GM18519 (cell line): ENCODE data around the gene CASP2.
A peak's percentile ranks its signal among the peaks of the same experiment; 100 is the strongest.
"Not testable (repeated sequence)": the region's sequence is repeated elsewhere in the genome, so short reads cannot be mapped to it uniquely, and the experiment has no call there.

Source experiments
- ATAC-seq: cut with Tn5 transposase; IDR thresholded peaks from one replicate; pipeline ENCODE4 v1.9.1; 2021; ENCODE audit warnings: mild to moderate bottlenecking, moderate library complexity; ENCODE audit not compliant: unreplicated experiment, low FRiP score

Gene CASP2

DNA sequence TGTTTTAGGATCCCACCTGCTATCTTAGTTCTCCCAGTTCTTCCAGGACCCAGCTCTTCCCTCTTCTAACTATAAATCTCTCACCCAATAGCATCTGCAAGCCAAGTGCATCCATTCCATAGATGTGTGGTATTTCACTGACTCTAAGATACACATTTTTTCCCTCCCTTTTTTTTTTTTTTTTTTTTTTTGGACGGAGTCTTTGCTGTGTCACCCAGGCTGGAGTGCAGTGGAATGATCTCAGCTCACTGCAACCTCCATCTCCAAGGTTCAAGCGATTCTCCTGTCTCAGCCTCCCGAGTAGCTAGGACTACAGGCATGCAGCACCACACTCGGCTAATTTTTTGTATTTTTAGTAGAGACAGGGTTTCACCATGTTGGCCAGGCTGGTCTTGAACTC, 1.7 kb downstream of the CASP2 start:
- ATAC-seq: not testable (repeated sequence)

DNA sequence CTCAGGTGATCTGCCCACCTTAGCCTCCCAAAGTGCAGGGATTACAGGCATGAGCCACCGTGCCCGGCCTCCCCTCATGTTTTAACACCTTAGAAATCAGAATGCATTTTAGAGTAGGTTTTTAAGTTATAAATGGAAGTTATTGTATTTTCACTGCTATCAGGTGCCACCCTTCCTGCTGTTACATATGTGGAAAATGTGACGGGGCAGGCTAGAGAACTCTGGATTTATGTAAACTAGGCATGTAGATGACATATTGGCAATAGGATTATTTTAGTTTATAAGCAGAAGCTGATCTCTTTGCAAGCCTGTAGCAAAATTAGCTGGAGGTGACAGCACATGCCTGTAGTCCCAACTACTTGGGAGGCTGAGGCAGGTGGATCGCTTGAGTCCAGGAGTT, 2.1 kb downstream of the CASP2 start:
- no peak for ATAC-seq

DNA sequence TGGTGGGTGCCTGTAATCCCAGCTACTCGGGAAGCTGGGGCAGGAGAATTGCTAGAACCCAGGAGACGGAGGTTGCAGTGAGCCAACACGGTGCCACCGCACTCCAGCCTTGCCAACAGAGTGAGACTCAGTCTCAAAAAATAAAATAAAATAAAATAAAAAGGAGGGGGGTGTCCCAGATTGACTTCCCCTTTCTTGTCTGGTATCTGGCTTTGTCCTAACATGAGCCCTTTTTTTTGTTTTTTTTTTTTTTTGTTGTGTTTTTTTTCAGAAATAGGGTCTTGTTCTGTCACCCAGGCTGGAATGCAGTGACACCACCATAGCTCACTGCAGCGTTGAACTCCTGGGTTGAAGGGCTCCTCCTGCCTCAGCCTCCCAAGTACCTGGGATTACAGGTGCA, 4.7 kb downstream of the CASP2 start:
- no peak for ATAC-seq

DNA sequence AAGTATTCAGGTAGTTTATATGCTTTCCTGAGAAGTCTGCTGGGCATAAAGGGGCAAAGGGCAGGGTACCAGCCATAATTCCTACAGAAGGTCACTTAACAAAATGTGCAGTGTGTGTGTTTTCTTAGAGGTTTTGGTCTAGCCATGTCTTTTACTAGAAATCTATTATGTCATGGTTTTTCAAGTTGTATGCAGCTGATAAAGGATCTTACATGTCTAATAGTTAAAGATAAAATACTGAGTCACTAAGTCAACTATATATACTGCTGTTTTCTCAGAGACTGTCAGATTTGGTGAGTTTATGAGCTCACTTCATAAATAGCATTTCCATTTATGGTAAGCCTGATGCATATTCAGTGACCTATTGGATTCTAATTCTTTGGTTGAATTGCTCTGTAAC, 7.7 kb downstream of the CASP2 start:
- ATAC-seq: no peak

DNA sequence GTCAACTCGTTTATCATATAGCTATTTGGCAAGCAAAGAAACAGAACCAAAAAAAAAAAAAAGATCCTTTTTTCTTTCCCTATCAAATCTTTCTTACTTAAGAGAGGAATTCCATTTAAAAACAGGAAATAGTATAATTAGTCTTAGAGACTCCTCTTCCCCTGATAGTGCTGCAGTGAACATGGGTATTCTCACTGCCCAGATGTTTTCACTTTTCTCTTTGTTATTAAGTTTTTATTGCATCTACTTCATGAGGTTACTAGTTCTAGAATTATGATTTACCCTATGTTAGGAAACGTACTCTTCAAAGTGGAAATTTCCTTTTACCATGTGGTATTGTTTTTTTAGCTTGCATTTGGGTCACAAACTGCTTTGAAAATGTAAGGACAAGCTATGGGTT, 8.5 kb downstream of the CASP2 start:
- ATAC-seq: no peak

DNA sequence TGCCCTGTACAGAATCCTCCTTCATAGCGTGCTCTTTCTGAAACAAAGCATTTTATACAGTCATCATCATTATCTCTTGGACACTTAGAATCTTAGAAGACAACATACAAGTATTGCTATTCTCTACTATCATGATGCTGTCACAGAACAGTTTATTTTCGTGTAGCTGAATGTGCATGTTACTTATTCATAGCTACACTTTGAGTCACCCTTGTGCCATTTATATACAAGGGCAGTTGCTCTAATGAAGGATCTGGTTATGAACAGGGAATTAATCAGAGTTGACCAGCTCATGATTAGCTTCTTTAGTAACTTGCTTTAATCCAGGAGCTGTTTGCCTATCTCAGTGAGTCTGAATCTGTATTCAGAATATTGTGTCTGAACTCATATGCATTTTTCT, 11.2 kb downstream of the CASP2 start:
- ATAC-seq: no peak

DNA sequence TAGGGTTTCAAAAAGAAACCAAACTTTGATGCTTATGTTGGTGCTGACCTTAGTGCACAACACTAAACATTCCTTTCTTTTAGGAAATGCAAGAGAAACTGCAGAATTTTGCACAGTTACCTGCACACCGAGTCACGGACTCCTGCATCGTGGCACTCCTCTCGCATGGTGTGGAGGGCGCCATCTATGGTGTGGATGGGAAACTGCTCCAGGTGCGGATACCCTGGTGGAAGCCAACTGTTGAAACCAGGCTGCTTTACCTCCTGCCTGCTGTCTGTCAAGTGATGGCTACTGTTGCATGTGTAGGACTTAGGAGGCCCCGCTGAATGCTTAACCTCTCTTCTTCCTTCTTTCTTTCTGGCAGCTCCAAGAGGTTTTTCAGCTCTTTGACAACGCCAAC, 11.7 kb downstream of the CASP2 start:
- ATAC-seq: peak; percentile 47

DNA sequence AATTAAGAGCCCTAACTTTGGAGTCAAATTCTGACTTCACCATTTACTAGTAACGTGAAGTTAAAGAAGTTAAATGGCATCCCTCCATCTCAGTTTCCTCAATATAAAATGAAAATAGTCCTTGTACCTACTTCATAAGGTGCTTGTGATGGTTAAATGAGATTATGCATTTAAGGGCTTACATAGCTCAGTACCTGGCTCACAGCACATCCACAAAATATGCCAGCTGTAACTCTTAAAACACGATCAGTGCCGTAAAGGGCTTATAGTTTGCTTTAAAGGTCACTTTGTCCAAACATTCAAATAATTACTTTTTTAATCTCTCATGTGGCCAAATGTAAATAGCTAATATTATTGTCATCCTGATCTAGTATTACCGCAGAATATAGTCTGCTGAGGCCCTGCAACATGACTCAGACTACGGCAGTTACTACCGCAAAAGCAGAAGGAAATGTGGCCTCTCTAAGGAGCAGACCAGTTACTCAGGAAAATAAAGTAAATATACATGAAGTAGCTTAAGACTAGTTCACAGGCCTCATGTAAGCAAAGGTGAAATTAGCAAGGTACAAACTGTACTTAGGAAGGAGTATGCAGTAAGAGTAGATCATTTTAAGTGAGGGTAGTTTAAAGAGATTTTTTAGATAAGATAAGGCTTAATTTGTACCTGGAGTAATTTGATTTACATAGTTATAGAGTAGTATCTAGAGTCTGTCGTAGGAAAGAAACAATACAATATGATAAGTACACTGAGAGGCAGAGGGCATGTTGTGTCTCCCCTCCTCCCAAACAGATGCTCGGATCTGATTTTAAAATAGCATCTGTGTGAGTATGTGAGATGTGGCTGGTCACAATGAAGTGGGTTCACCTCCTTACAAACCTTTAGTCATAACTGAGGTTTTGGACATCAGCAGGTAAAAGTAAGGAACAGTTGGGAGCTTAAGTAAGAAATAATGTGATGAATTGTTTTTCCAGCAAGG, 13.1 kb downstream of the CASP2 start:
- no peak for ATAC-seq

DNA sequence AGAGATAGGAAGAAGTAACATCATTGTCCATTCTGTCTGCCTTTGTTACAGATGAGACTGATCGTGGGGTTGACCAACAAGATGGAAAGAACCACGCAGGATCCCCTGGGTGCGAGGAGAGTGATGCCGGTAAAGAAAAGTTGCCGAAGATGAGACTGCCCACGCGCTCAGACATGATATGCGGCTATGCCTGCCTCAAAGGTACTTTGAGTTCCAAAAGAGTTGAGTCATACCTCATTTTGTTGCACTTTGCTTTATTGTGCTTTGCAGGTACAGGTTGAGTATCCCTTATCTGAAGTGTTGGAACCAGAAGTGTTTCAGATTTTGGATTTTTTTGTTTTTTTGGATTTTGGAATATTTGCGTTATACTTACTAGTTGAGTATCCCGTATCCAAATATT, 15.6 kb downstream of the CASP2 start:
- no peak for ATAC-seq

DNA sequence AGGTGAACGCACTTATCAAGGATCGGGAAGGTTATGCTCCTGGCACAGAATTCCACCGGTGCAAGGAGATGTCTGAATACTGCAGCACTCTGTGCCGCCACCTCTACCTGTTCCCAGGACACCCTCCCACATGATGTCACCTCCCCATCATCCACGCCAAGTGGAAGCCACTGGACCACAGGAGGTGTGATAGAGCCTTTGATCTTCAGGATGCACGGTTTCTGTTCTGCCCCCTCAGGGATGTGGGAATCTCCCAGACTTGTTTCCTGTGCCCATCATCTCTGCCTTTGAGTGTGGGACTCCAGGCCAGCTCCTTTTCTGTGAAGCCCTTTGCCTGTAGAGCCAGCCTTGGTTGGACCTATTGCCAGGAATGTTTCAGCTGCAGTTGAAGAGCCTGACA, 16.8 kb downstream of the CASP2 start:
- no peak for ATAC-seq

DNA sequence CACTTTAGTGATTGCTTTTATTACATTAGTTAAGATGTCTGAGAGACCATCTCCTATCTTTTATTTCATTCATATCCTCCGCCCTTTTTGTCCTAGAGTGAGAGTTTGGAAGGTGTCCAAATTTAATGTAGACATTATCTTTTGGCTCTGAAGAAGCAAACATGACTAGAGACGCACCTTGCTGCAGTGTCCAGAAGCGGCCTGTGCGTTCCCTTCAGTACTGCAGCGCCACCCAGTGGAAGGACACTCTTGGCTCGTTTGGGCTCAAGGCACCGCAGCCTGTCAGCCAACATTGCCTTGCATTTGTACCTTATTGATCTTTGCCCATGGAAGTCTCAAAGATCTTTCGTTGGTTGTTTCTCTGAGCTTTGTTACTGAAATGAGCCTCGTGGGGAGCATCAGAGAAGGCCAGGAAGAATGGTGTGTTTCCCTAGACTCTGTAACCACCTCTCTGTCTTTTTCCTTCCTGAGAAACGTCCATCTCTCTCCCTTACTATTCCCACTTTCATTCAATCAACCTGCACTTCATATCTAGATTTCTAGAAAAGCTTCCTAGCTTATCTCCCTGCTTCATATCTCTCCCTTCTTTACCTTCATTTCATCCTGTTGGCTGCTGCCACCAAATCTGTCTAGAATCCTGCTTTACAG, 17.4 kb downstream of the CASP2 start:
- ATAC-seq: no peak

DNA sequence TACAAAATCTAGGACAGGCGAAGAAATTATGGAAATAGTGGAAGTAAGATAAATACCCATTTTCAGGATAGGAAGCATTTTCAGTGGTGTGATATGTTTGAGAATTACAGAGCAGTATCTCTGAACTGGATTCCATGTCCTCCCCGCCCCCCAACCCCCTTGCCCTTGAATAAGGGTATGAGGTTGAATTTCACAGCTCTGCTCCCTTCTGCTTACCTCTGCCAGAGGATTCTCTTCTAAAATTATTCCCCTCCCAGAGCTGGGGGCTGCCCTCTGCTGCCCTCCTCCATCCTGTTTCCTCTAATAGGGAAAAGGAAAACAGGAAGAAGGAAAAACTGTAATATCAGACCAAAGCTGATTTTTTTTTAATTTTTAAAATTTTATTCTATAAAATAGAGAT, 20.5 kb downstream of the CASP2 start:
- no peak for ATAC-seq

DNA sequence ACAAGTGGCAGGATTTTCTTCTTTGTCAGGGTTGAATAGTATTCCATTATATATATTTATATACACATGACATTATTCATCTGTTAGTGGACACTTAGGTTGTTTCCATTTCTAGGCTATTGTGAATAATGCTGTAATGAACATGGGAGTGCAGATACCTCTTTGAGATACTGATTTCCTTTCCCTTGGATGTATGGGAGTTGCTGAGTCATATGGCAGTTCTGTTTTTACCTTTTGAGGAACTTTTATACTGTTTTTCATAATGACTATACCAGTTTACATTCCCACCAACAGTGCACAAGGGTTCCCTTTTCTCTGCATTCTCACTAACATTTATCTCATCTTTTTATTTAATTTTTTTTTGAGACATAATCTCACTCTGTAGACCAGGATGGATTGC, 26.0 kb downstream of the CASP2 start:
- ATAC-seq: no peak

DNA sequence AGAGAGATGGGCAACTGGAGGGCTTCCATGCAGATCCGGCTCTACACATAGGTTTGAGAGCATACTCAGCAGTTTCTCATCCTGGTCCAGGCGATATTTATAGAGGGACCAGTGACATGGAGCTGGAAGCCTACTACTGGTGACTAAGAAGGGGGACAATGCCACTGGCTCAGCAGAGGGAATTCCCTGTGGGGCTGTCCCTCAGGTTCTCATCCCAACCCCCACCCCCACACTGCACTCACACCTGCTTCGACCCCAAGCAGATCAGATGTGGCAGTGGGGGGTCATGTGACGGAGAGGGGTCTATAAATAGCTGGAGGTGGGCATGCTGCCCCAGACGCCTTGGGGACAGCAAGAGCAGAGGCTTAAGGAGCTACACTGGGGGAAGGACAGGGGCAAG, 27.6 kb downstream of the CASP2 start, which contains the start of gene CLCN1:
TSS of gene CLCN1 (plus strand) at position 336 of the 400 bp plus-strand sequence. CDS start 102 bp downstream, outside the sequence.
- no peak for ATAC-seq

DNA sequence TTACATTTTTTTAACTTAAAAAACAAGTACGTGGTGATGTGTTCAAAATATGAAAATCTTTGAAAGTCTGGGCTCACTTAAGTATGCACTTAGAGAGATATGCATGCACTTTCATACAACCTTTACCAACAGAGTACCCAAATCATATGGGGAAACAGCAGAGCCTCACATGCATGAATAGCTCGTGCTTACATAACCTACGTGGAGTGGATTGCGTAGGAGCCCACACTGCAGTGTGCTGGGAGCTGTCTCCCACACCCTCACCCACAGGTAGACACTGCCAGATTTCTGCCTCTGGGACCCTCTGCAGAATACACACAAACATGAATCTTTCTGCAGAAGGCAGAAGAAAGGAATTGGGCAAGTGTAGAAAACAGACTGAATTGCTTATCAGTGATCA, 28.3 kb downstream of the CASP2 start:
- ATAC-seq: no peak

DNA sequence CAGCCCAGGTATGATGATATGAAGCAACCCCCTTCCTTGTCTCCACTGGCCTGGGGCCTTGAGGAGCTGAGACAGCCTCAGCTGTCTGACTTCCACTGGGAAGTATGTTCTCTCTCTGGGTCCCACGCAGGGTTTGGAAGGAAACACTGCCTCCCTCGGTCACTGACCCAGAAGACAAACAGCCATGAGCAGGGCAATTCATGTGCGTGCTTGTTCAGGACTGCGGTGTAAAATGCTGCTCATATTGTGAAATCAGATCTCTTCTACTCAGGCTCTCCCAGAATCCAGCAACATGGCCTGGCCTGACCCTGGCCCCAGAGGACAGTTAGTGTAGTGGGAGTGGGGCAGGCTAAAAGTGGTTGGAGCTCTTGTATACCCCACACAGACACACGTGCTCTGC, 30.5 kb downstream of the CASP2 start:
- no peak for ATAC-seq

DNA sequence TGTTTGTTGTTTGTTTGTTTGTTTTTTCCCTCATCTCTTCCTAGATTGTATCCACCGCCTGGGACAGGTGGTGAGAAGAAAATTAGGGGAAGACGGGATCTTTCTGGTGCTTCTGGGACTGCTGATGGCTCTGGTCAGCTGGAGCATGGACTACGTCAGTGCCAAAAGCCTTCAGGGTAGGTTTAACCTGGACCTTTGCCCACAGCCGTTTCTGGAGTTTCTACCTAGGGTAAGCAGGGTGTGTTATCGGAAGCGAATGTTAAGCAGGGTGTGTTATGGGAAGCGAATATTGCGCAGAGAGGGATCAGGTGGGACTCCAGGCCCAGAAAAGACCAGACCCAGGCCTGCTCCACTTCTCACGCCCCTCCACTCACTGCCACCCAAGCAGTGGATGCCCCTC, 32.5 kb downstream of the CASP2 start:
- no peak for ATAC-seq

DNA sequence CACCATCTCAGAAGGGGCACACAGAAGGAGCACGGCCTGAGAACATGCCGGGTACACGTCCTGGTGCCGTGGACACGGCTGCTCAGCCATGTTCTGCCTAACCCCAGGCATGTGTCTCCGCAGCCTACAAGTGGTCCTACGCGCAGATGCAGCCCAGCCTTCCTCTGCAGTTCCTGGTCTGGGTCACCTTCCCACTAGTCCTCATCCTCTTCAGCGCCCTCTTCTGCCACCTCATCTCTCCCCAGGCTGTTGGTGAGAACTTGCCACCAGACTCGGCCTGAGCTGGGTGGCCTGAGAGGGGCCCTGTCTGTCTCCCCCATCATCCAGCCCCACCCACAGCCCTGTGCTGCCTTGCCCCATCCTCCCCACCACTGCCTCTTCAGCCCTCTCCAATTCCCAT, 33.1 kb downstream of the CASP2 start:
- no peak for ATAC-seq

DNA sequence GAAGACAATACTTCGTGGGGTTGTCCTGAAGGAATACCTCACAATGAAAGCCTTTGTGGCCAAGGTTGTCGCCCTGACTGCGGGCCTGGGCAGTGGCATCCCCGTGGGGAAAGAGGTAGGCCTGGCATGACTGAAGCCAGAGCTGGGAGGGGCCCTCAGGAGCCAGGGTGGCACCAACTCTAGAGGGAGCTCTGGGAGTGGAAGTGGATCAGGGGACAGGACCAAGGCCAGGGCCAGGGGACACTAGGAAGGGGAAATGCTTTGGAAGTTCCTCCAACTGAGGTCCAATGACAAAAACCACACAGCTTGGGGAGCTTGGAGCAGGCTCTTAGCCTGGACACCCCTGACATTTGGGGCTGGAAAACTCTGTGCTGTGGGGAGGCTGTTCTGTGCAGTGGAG, 33.6 kb downstream of the CASP2 start:
- ATAC-seq: no peak

DNA sequence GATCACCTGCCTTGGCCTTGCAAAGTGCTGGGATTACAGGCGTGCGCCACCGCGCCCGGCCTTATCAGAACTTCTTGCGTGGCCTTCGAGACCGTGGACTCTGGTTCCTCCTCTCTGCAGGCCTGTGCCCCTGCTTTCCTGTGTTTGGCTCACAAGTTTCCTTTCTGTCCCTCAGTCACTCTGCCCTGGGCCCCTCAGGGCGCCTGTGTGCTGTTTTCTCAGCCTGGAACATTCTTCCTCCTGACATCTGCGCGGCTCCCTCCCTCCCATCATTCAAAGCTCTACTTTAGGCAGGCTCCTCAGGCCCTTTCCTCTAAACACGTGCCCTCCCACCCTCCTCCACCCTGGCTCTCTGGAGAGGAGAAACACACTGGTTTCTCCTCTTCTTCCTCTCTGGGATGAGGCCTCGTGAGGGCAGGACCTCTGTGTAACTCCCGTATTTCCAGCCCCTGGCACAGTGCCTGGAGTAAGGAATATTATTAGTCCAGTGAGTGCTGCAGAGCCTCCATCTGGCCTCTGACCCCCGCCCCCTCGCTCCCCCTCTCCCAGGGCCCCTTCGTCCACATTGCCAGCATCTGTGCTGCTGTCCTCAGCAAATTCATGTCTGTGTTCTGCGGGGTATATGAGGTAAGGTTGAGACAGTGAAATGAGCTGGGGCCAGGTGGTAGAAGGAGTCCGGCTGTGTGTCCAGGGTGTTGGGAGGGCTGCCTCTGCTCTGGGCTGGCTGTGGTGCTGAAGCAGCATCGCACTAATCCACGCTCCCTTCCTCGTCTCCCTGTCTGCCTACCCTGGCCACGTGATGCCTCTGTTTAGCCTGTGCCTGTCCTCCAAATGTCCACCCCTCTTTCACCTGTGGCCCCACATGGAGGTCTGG, 34.8 kb downstream of the CASP2 start:
- no peak for ATAC-seq

DNA sequence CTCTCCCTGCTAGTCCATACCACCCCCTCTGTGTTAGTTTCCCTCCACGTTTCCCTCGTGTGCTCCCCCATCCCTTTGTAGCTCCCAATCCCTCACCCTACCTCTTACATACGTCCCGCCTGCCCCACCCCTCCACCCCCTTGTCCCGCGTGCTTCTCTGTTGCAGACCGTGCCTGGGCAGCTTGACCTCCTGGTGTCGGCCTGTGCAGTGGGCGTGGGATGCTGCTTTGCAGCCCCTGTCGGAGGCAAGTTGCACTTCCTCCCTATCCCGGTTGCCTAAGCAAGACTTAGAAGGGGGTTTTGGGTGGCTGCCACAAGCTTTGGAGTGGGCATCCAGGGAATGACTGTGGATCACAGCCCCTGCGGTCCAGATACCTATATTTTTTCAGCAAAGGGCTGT, 35.5 kb downstream of the CASP2 start:
- no peak for ATAC-seq
